A549 treated with Mapracorat at 1 μM for 4 hours (cell line): Measurements from ENCODE around the gene KANTR. TPM values are rescaled to one million over a fixed set of nuclear protein-coding genes. Genes with fewer than 3 reads are reported as not detected.

ENCODE experiments used
- total RNA-seq: library from RNA; stranded (reverse); fragments of 200-300 nt; extraction: Qiagen RNA extraction; gene quantifications from 5 replicates; pipeline ENCODE4 v1.2.3, GENCODE V29; 2022

The KANTR gene, protein sequence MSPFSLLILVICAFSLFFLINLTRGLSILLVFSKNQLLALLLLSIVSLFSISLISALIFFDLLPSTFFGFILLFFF
- 1.4 to 2.1 TPM (median 1.7 TPM) in 5 replicates for total RNA-seq

DNA sequence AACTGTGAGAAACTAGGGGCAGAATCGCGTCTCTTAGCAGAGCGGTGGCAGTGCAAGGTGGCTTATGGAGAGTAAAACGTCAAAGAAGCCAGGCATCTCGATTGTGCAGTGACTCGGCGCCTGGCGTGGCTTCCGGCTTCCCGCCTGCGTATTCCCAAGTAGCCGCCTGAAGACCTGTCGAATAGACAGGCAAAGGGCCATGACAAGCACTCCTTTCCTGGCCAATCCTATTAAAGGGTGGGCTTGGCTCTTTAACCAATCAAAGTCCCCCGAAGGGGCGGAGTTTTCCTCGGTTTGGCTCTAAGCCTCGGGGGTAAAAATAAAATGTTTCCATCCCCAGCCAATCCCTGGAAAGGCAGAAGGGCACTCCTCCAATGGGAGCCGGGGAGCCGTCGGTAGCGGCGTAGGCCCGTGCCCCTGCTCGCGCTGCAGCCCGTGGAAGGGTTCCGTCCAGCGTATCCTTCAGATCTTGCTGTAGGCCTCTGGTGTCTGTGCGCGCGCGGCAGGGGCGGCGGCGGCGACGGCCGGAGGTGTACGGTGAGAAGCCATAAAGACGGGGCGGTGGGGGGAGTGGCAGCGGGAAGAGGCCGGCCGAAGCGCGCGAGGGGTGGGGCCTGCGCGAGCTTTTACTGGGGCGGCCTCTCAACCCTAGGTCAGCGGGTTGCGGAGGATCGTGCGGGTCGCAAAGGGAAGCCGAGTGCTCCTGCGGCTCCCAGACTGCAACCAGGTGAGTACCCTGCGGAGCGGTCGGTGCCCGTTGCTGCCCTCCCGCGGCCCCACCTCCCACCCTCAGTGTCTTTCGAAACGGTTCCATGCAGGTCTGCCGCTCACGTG lies at the start of gene KANTR:
Gene KANTR (plus strand): TSS at position 395 of the 834 bp plus-strand sequence. CDS start 30,131 bp downstream, outside the sequence.

DNA sequence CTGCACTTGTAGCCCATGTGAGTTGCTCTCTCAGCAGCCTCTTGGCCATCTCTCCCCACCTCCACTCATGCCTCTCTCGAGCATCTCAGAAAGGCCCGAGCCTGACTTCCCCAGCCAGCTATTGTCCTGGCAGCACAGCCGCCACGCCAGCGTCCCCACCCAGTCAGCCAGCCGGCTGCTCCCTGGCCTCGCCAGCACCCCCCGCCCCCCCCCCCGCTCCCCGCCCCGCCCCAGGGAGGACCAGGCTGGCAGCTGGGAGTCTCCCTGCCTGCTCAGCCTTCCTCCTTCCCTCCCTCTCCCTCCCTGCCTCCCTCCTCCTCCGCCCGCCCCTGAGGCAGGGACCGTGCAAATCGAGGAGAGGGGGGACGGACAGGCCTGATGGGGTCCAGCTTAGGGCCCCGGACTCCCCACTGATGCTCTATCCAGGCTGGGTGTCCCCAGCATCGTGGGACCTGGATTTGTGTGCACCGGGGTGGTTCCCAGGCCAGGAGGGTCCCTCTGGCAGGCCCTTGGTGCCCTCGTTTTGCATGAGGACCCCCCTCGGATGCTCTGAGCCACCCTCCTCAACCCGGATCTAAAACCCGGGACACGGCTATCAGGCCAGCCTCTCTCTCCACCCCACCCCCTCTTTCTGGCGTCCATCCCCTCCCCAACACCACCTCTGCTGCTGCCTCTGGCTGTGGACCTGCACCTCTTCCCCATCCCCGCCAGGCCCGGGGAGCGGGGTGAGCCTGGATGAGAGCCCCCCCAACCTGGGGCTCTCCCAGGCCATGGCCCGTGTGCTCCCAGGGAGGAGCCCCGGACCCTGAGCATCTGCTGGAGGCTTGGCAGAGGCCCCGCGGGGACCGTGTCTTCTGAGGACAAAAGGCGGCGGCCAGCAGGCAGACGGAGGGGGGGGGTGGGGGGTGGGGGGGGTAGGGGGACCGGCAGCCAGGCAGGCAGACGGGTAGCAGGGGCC lies 45.5 kb upstream of the KANTR start, which contains the start of gene GPR173:
Gene GPR173 (plus strand): TSS at position 621 of the 958 bp plus-strand sequence. CDS start 27,833 bp downstream, outside the sequence.

DNA sequence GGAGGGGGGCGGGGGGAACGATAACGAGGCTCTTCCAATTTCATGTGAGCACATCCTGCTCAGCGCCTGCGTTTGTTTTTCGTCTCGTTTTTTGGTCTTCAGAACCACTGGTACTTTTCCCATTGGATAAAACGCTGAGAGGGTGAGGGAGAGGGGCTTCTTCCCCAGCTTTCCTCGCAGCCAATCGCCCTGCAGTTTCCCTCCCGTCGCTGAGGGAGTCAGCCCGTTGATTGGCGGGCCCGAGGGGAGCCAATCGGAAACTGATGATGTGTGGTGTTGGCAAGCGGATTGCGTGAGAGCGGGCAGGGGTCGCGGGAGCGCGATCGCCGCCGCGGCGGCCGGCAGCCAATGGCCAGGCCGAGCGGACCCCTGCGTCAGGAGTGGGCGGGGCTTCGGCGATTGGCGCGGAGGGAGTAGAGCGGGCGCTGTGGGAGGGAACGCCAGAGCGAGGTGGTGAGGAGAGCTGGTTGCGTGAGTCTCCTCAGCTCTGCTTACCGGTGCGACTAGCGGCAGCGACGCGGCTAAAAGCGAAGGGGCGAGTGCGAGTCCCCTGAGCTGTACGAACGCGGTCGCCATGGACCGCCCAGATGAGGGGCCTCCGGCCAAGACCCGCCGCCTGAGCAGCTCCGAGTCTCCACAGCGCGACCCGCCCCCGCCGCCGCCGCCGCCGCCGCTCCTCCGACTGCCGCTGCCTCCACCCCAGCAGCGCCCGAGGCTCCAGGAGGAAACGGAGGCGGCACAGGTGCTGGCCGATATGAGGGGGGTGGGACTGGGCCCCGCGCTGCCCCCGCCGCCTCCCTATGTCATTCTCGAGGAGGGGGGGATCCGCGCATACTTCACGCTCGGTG lies 11.8 kb upstream of the KANTR start, which contains the start of gene TSPYL2:
Gene TSPYL2 (plus strand): TSS at position 443 of the 848 bp plus-strand sequence. CDS start 132 bp downstream, at position 575.

Other genes starting within 250 kb of the KANTR start
- gene XAGE3, start 226.1 kb upstream of the KANTR start, total RNA-seq: not detected in 5 replicates
- gene FAM156B, start 196.8 kb upstream of the KANTR start, total RNA-seq: 10.5 to 18.4 TPM (median 11.8 TPM) in 5 replicates
- gene FAM156A, start 135.6 kb upstream of the KANTR start, total RNA-seq: 12.1 to 18.2 TPM (median 12.6 TPM) in 5 replicates
- gene GPR173, start 45.4 kb upstream of the KANTR start, total RNA-seq: 0.03 TPM in 1 of 5 replicates, not detected in the others
- 20.7 to 22.3 TPM (median 21.9 TPM) in 5 replicates for gene TSPYL2, start 11.8 kb upstream of the KANTR start, total RNA-seq
- 39.1 to 59.1 TPM (median 54.5 TPM) in 5 replicates for gene KDM5C, start 131.1 kb downstream of the KANTR start, total RNA-seq
- 32.3 to 46.4 TPM (median 40.4 TPM) in 5 replicates for gene IQSEC2, start 187.4 kb downstream of the KANTR start, total RNA-seq